HEK293 (cell line): ENCODE measurements around the gene SLC35F2.

Experiments used
- CTCF ChIA-PET: fragments of 350-600 bp; formaldehyde crosslinking; extraction: SDS; loops from one replicate; lab custom pipeline; 2021; ENCODE audit warnings: antibody characterized with exemption; lab: Yijun Ruan, JAX
- POLR2A ChIA-PET: fragments of 300-600 bp; formaldehyde crosslinking; extraction: SDS; loops from one replicate; lab custom pipeline; 2020; ENCODE audit warnings: antibody characterized with exemption, inconsistent platforms; lab: Yijun Ruan, JAX
- H3K27ac ChIP-seq: fragments of 200-500 bp; sonication (Bioruptor generic); 2 replicates; pipeline ENCODE4 v1.5.1; 2014; ENCODE audit warnings: low read depth, low read length, control low read depth, inconsistent platforms; ENCODE audit errors: extremely low read depth
- H3K36me3 ChIP-seq, 2 experiments: fragments of 200-500 bp in 1 of 2; sonication (Bioruptor generic) in 1 of 2; 1 replicate in 1 of 2; 2 replicates in 1 of 2; pipeline ENCODE4 v1.5.1; 2014 to 2017; ENCODE audit warnings: inconsistent platforms in 2 of 2, low read length in 2 of 2; ENCODE audit not compliant: control insufficient read depth in 2 of 2, insufficient read depth in 1 of 2
- H3K4me1 ChIP-seq: fragments of 200-500 bp; sonication (Bioruptor generic); 2 replicates; pipeline ENCODE4 v1.5.1; 2014; ENCODE audit warnings: mild to moderate bottlenecking, low read length, inconsistent platforms; ENCODE audit not compliant: control insufficient read depth, insufficient read depth
- H3K4me3 ChIP-seq: 2 replicates; pipeline ENCODE4 v1.5.1; 2011; ENCODE audit warnings: low read depth, mild to moderate bottlenecking, control low read depth, low read length, moderate library complexity
- H3K9me3 ChIP-seq: fragments of 200-500 bp; sonication (Bioruptor generic); 2 replicates; pipeline ENCODE4 v1.5.1; 2014; ENCODE audit warnings: low read depth, low read length, inconsistent platforms; ENCODE audit not compliant: control insufficient read depth, insufficient read depth
- GFI1B ChIP-seq: fragments of 450-650 bp; formaldehyde crosslinking; IDR thresholded peaks from 2 replicates; pipeline ENCODE4 v1.5.1; 2016; ENCODE audit warnings: missing biosample characterization, missing genetic modification characterization
- GLIS1 ChIP-seq: fragments of 450-650 bp; formaldehyde crosslinking; IDR thresholded peaks from 2 replicates; pipeline ENCODE4 v1.5.1; 2016; ENCODE audit warnings: missing biosample characterization, missing genetic modification characterization
- REPIN1 ChIP-seq: fragments of 450-650 bp; formaldehyde crosslinking; IDR thresholded peaks from 2 replicates; pipeline ENCODE4 v1.5.1; 2017; ENCODE audit warnings: missing biosample characterization, missing genetic modification characterization, low read depth
- ZBTB21 ChIP-seq: fragments of 450-650 bp; formaldehyde crosslinking; IDR thresholded peaks from 2 replicates; pipeline ENCODE4 v1.5.1; 2017; ENCODE audit warnings: missing biosample characterization, missing genetic modification characterization
- ZNF18 ChIP-seq: fragments of 450-650 bp; formaldehyde crosslinking; IDR thresholded peaks from 2 replicates; pipeline ENCODE4 v1.5.1; 2016; ENCODE audit warnings: missing biosample characterization, missing genetic modification characterization
- ZNF223 ChIP-seq: fragments of 450-650 bp; formaldehyde crosslinking; IDR thresholded peaks from 2 replicates; pipeline ENCODE4 v1.5.1; 2016; ENCODE audit warnings: missing biosample characterization, missing genetic modification characterization
- ZNF280D ChIP-seq: fragments of 450-650 bp; formaldehyde crosslinking; IDR thresholded peaks from 2 replicates; pipeline ENCODE4 v1.5.1; 2016; ENCODE audit warnings: missing biosample characterization, missing genetic modification characterization
- ZNF394 ChIP-seq: fragments of 450-650 bp; formaldehyde crosslinking; IDR thresholded peaks from 2 replicates; pipeline ENCODE4 v1.5.1; 2016; ENCODE audit warnings: missing biosample characterization, missing genetic modification characterization, mild to moderate bottlenecking, moderate library complexity, borderline replicate concordance
- ZNF449 ChIP-seq: fragments of 450-650 bp; formaldehyde crosslinking; IDR thresholded peaks from 2 replicates; pipeline ENCODE4 v1.5.1; 2017; ENCODE audit warnings: missing biosample characterization, mild to moderate bottlenecking, missing genetic modification characterization, moderate library complexity
- ZNF544 ChIP-seq: fragments of 450-650 bp; formaldehyde crosslinking; IDR thresholded peaks from 2 replicates; pipeline ENCODE4 v1.5.0; 2017; ENCODE audit warnings: missing biosample characterization, missing genetic modification characterization
- ZNF560 ChIP-seq: fragments of 450-650 bp; formaldehyde crosslinking; IDR thresholded peaks from 2 replicates; pipeline ENCODE4 v1.5.1; 2017; ENCODE audit warnings: missing biosample characterization, missing genetic modification characterization, borderline replicate concordance
- ZNF610 ChIP-seq: fragments of 450-650 bp; formaldehyde crosslinking; IDR thresholded peaks from 2 replicates; pipeline ENCODE4 v1.5.1; 2016; ENCODE audit warnings: missing biosample characterization, missing genetic modification characterization, borderline replicate concordance
- ZNF629 ChIP-seq: fragments of 450-650 bp; formaldehyde crosslinking; IDR thresholded peaks from 2 replicates; pipeline ENCODE4 v1.5.1; 2017; ENCODE audit warnings: missing biosample characterization, missing genetic modification characterization
- ZNF670 ChIP-seq: fragments of 450-650 bp; formaldehyde crosslinking; IDR thresholded peaks from 2 replicates; pipeline ENCODE4 v1.5.1; 2016; ENCODE audit warnings: missing biosample characterization, missing genetic modification characterization, low read depth
- ZNF707 ChIP-seq: fragments of 450-650 bp; formaldehyde crosslinking; IDR thresholded peaks from 2 replicates; pipeline ENCODE4 v1.5.1; 2016; ENCODE audit warnings: missing biosample characterization, missing genetic modification characterization
- ZNF768 ChIP-seq: fragments of 450-650 bp; formaldehyde crosslinking; IDR thresholded peaks from 2 replicates; pipeline ENCODE4 v1.5.1; 2018; ENCODE audit warnings: missing biosample characterization, mild to moderate bottlenecking, missing genetic modification characterization
- ZNF785 ChIP-seq: fragments of 450-650 bp; formaldehyde crosslinking; IDR thresholded peaks from 2 replicates; pipeline ENCODE4 v1.5.1; 2016; ENCODE audit warnings: missing biosample characterization, missing genetic modification characterization
- ZNF791 ChIP-seq: fragments of 450-650 bp; formaldehyde crosslinking; IDR thresholded peaks from 2 replicates; pipeline ENCODE4 v1.5.1; 2016; ENCODE audit warnings: missing biosample characterization, missing genetic modification characterization
- TF ChIP-seq, protein P1 (sequence below): fragments of 450-650 bp; formaldehyde crosslinking; IDR thresholded peaks from 2 replicates; pipeline ENCODE4 v1.5.1; 2017; ENCODE audit warnings: missing biosample characterization, missing genetic modification characterization
- TF ChIP-seq, protein P2 (sequence below): fragments of 450-650 bp; formaldehyde crosslinking; IDR thresholded peaks from 2 replicates; pipeline ENCODE4 v1.5.1; 2016; ENCODE audit warnings: missing biosample characterization, missing genetic modification characterization
- TF ChIP-seq, protein P3 (sequence below): fragments of 450-650 bp; formaldehyde crosslinking; IDR thresholded peaks from 2 replicates; pipeline ENCODE4 v1.5.1; 2016; ENCODE audit warnings: missing biosample characterization, missing genetic modification characterization

The SLC35F2 gene

GRCh38 chr11:107876141-107876540, 17.6 kb upstream of the SLC35F2 start:
- H3K4me1 ChIP-seq = no peaks in the 10 kb centered on the region
- H3K36me3 ChIP-seq = no peaks in the 10 kb centered on the region
- ChIA-PET POLR2A (no interaction called here), CTCF (interaction anchor here (1.0 kb wide), 1 partner anchor 41 kb away, joined by 6 read pairs; no protein-coding TSS in a partner anchor)
- H3K27ac ChIP-seq = no peak overlapping the region
- H3K4me3 ChIP-seq = no peak overlapping the region
- TF ChIP-seq GLIS1 (tag by site-specific recombination) (no peak), ZBTB21 (tag by site-specific recombination) (no peak), ZNF629 (tag by site-specific recombination) (no peak), ZNF223 (tag by site-specific recombination) (no peak), ZNF394 (tag by site-specific recombination) (no peak), ZNF280D (tag by site-specific recombination) (no peak), ZNF18 (tag by site-specific recombination) (no peak), ZNF560 (tag by site-specific recombination) (no peak), REPIN1 (no peak), ZNF785 (tag by site-specific recombination) (no peak), ZNF670 (tag by site-specific recombination) (no peak), ZNF707 (no peak), ZNF791 (tag by site-specific recombination) (no peak), ZNF544 (tag by site-specific recombination) (no peak), ZNF768 (tag by site-specific recombination) (no peak), GFI1B (tag by site-specific recombination) (no peak), ZNF610 (tag by site-specific recombination) (no peak)
- TF ChIP-seq, protein P1, sequence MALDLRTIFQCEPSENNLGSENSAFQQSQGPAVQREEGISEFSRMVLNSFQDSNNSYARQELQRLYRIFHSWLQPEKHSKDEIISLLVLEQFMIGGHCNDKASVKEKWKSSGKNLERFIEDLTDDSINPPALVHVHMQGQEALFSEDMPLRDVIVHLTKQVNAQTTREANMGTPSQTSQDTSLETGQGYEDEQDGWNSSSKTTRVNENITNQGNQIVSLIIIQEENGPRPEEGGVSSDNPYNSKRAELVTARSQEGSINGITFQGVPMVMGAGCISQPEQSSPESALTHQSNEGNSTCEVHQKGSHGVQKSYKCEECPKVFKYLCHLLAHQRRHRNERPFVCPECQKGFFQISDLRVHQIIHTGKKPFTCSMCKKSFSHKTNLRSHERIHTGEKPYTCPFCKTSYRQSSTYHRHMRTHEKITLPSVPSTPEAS (tag by site-specific recombination) = no peak
- TF ChIP-seq, protein P2, sequence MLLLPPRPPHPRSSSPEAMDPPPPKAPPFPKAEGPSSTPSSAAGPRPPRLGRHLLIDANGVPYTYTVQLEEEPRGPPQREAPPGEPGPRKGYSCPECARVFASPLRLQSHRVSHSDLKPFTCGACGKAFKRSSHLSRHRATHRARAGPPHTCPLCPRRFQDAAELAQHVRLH (tag by site-specific recombination) = no peak
- no peaks in the 10 kb centered on the region for H3K9me3 ChIP-seq

GRCh38 chr11:107864591-107864990, 6.0 kb upstream of the SLC35F2 start:
- no peak overlapping the region for H3K4me3 ChIP-seq
- TF ChIP-seq, protein P3, sequence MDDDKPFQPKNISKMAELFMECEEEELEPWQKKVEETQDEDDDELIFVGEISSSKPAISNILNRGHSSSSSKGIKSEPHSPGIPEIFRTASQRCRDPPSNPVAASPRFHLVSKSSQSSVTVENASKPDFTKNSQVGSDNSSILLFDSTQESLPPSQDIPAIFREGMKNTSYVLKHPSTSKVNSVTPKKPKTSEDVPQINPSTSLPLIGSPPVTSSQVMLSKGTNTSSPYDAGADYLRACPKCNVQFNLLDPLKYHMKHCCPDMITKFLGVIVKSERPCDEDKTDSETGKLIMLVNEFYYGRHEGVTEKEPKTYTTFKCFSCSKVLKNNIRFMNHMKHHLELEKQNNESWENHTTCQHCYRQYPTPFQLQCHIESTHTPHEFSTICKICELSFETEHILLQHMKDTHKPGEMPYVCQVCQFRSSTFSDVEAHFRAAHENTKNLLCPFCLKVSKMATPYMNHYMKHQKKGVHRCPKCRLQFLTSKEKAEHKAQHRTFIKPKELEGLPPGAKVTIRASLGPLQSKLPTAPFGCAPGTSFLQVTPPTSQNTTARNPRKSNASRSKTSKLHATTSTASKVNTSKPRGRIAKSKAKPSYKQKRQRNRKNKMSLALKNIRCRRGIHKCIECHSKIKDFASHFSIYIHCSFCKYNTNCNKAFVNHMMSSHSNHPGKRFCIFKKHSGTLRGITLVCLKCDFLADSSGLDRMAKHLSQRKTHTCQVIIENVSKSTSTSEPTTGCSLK (tag by site-specific recombination) = no peak
- TF ChIP-seq ZNF560 (tag by site-specific recombination) = no peak
- no peak for TF ChIP-seq ZNF629 (tag by site-specific recombination)
- TF ChIP-seq ZNF449 = no peak
- TF ChIP-seq, all 188 proteins: peak for 0
- Histone ChIP-seq H3K4me1 (no peaks in the 10 kb centered on the region), H3K27ac (no peak overlapping the region), H3K9me3 (no peaks in the 10 kb centered on the region), H3K36me3 (no peaks in the 10 kb centered on the region)
- CTCF ChIA-PET = interaction anchor here (0.7 to 0.8 kb wide), 2 partner anchors 9 to 177 kb away, joined by 3 to 4 read pairs; no protein-coding TSS in a partner anchor
- POLR2A ChIA-PET = no interaction called here
